VCaP (cell line): Measurements from ENCODE around the gene KAT2A.

Source experiments
- H3K27ac ChIP-seq: fragments of 450-650 bp; 2 replicates; pipeline ENCODE4 v1.5.1; 2017
- TF ChIP-seq, protein P1 (sequence below): fragments of 450-650 bp; conservative IDR thresholded peaks from 2 replicates; pipeline ENCODE4 v1.5.1; 2017; ENCODE audit warnings: mild to moderate bottlenecking, moderate library complexity

KAT2A gene

DNA sequence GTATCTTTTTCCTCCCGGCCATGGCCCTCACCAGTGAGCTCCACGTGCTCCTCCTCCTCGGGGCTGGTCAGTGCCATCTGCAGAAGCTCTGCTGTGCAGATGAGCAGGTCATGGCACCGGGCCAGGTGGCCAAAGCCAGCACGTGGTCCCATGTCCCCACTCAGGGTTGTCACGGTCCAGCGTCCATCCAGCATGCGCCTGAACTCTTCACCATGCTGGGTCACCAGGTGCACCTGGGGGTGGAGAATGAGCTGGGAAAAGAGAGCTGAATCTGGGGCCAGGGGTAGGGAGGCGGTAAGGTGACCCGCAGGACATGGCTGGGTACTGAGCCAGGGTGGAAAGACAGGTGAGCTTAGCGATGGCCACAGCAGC is 9.9 kb downstream of the KAT2A start:
- TF ChIP-seq, protein P1, sequence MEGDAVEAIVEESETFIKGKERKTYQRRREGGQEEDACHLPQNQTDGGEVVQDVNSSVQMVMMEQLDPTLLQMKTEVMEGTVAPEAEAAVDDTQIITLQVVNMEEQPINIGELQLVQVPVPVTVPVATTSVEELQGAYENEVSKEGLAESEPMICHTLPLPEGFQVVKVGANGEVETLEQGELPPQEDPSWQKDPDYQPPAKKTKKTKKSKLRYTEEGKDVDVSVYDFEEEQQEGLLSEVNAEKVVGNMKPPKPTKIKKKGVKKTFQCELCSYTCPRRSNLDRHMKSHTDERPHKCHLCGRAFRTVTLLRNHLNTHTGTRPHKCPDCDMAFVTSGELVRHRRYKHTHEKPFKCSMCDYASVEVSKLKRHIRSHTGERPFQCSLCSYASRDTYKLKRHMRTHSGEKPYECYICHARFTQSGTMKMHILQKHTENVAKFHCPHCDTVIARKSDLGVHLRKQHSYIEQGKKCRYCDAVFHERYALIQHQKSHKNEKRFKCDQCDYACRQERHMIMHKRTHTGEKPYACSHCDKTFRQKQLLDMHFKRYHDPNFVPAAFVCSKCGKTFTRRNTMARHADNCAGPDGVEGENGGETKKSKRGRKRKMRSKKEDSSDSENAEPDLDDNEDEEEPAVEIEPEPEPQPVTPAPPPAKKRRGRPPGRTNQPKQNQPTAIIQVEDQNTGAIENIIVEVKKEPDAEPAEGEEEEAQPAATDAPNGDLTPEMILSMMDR, result no peak
- H3K27ac ChIP-seq, result no peak overlapping the region

DNA sequence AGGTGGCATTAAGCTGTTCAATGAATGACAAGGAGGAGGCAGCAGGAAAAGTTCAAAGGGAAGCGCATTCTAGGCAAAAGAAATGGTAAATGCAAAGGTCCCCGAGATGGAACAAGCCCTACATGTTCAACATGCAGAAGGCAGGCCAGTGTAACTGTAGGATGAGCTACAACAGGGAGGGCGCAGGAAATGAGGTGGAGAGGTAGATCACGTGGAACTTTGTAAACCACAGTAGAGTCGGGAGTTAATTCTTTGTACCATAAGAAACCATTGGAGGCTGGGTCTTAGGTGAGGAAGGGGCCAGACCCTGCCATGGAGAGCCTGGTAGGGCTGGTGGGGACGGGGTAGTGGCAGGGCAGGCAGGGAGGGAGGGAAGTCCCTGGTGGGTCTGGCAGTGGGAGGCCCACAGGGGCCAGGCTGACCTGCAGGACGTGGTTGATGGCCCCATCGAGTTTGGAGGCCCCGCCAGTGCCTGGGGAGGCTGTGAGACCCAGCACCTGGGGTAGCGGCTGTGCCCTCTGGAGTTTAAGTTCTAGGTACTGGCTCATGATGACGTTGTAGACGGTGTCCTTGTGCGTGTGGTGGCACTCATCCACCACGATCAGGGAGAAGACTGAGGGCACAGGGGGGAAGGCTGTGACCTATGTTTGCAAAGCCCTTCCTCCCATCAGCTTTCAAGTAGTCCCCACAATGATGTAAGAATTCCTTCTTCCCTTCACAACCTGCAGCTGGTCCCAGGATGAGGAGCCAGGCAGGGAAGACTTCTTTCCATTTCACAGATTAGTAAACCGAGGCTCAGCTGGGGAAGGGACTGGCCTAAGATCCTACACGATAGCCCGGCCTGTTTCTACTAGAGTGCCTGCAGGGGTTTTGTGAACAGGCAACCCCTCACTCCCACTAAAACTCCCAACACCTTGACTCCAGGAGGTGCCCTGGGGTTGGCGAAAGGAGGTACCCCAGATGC is 10.6 kb downstream of the KAT2A start:
- no peak overlapping the region for H3K27ac ChIP-seq
- TF ChIP-seq, protein P1, result no peak

DNA sequence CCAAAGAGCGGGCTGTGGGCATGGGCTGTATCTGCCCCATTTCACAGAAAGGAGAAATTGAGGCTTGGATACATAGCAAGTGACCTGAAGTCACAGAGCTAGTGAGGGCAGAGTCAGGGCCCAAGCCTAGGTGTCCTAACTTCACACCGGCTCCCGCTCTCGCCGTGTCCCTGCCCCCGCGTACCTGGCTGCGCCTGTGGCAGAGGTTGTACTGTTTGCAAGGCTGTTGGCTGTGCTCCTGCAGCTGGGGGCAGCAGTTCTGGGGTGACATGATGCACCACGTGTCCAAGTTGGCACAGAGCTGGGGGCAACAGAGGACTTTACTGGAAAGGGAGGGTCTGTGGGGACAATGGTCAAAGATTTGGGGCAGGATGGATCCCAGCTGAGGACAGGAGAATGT is 12.1 kb downstream of the KAT2A start:
- TF ChIP-seq, protein P1, result no peak
- no peak overlapping the region for H3K27ac ChIP-seq

DNA sequence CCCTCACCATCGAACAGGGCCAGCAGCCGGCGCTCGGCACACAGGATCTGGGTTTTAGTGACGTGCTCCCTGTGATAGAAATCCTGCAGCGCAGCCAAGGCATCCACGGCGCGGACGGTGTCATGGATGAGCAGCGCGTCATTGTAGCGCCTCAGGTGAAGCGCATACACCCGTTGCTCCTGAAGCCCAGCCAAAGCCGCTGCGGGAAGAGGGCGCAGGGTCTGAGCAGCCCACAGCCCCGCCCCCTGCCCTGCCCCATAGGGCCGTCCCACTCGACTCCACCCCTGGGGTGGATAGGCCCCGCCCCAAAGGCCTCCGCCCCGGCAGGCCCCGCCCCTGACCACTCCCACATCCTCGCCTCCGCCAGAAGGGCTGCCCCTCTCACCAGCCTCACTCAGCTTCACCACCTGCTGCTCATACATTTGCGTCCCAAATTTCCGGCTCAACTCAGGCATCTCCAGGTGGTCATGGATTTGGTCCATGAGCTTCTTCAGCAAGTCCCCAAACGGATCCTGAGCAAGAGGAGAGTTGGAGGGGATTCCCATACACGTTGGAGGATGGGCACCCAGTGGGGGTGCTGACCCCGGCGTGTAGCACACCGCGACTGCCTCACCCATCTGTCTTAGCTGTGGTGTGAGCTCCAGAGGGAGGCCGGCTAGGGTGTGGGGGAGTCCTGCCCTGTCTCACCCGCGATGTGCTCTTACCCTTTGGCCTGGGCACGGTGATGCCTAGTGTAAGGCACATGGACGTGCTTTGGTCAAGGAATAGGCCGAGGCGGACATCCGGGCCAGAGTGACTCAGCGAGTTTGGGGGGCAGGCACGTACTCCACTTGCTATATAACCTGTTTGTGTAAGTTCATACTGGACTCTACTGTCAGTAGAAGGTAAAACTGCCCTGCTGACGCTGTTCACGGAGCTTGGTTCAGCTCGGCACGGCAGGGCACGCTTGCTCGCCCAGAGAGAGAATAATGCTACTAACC is 13.3 kb downstream of the KAT2A start:
- no peak overlapping the region for H3K27ac ChIP-seq
- TF ChIP-seq, protein P1, result no peak

DNA sequence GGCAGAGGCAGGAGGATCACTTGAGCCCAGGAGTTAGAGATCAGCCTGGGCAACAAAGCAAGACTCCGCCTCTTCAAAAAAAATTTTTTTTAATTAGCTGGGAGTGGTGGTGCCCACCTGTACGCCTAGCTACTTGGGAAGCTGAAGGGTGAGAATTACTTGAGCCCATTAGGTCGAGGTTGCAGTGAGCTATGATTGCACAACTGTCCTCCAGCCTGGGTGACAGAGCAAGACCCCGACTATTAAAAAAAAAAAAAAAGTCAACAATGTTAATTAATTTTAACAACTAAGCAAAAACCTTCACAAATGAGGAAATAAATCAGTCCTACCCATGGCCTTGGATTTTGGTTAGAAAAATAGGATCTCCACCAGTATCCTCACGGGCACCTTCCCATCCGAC is 14.0 kb downstream of the KAT2A start:
- TF ChIP-seq, protein P1, result no peak

DNA sequence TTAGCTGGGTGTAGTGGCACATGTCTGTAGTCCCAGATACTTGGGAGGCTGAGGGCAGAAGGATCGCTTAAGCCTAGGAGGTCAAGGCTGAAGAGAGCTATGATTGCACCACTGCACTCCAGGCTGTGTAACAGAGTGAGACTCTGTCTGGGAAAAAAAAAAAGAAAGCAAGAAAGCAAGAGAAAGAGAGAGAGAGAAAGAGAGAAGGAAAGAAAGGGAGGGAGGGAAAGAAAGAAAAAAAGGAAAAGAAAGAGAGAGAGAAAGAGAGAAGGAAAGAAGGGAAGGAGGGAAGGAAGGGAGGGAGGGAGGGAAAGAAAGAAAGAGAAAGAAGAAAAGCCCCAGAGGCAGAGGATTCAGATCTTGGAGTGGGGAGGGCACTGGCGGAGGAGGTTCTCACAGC is 15.2 kb downstream of the KAT2A start:
- TF ChIP-seq, protein P1, result no peak

More for the DNA sequence above, 14.0 kb downstream of the KAT2A start:
- no peak overlapping the region for H3K27ac ChIP-seq

DNA sequence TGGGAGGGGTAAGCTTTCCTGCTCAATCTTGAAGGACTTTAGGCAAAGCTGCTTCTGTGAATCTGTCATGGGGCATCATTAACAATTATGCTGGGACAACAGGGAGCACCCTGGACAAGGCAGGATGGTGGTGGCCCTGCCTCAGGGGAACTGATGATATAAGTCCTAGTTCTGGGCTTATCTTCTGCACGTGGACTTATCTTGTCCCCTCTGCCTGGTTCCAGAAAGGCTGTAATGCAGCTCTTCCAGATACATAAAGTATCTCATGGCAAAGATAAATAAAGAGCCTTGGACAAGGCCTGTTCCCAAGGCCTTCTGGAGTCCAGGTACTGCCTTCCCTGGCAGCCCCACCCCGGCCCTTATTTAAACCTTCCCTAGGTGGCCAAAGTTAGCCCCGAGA is 16.9 kb downstream of the KAT2A start:
- H3K27ac ChIP-seq, result no peak overlapping the region
- TF ChIP-seq, protein P1, result no peak

More for the DNA sequence above, 15.2 kb downstream of the KAT2A start:
- H3K27ac ChIP-seq, result no peak overlapping the region
